ENCODE results near the gene KCNE3. TPM values are rescaled to one million over a fixed set of nuclear protein-coding genes. Genes with fewer than 3 reads are reported as not detected.
A peak's percentile ranks its signal among the peaks of the same experiment; 100 is the strongest.

KCNE3 gene
- total and polyA plus RNA-seq, 2 of the 13 experiments (the other 11 are each of a cell fraction or from before 2014, with no cell fraction given) = 0.33 to 2.2 TPM

GRCh38 chr11:74460481-74461154 lies 6.7 kb downstream of the KCNE3 start (continued):
- no peak for TF ChIP-seq ZNF687 (CRISPR knock-in tag; IDR thresholded peaks at IDR 0.05)
- no peak for TF ChIP-seq BCLAF1 (IDR thresholded peaks at IDR 0.05)
- 0 out of 2 replicates have a peak, but pooled peaks have one; percentile 22 for TF ChIP-seq MAFF (IDR thresholded peaks at IDR 0.05; ENCODE audit: low read depth, low read length)
- no peak for TF ChIP-seq FLYWCH1 (CRISPR knock-in tag; IDR thresholded peaks at IDR 0.05)
- no peak for TF ChIP-seq ZFP36L2 (CRISPR knock-in tag; IDR thresholded peaks at IDR 0.05)
- TF ChIP-seq MAFG (CRISPR knock-in tag; IDR thresholded peaks at IDR 0.05) = no peak

All from HepG2 (cell line).